GM12891 (cell line): ENCODE results near the gene PCDH11Y.
"Not testable (repeated sequence)": the region's sequence is repeated elsewhere in the genome, so short reads cannot be mapped to it uniquely, and the experiment has no call there.

Experiments
- PAX5 ChIP-seq: IDR thresholded peaks from 2 replicates; pipeline ENCODE4 v1.6.1; 2011; ENCODE audit warnings: low read length, moderate library complexity, mild to moderate bottlenecking; ENCODE audit not compliant: insufficient read depth, severe bottlenecking
- POLR2A ChIP-seq: IDR thresholded peaks from 2 replicates; pipeline ENCODE4 v1.6.1; 2011; ENCODE audit warnings: low read depth, low read length, control low read depth
- POLR2AphosphoS5 ChIP-seq: IDR thresholded peaks from 2 replicates; pipeline ENCODE4 v1.6.1; 2011; ENCODE audit warnings: low read depth, low read length, control low read depth
- TAF1 ChIP-seq: IDR thresholded peaks from 2 replicates; pipeline ENCODE4 v1.6.1; 2011; ENCODE audit warnings: low read depth, low read length, control low read depth

DNA sequence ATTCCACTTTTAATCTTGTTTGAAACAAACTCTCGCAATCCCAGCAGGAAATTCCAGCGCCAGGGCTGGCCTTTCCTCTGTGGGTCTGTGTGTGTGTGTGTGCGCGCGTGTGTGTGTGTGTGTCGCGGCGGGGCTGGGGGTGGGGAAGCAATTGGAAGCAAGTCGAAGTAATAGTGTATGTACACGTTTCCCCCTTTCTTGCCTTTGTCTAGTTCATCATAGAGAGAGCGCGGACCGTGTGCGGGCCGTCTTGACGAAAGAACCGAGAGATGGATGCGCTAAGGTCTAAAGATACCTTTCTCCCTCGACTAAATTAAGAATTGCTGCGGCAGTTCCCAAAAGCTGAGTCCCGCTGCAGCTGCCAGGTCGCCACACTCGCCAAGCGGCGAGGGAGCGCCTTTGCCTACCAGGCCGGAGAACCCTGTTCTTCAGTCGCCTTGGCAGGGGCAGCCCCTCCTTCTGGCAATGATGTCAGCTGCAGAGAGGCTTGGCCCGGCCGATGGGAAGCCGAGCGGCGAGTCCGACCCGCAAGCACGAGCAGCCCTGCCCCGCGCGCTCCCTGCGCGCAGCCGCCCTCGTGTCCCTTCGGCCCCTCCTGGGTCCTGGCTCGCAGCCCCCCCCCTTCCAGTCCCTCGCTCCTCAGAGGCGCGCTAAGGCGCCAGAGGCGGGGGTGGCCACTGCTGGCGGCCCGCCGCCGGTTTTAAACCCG is 2.5 kb downstream of the PCDH11Y start:
- TF ChIP-seq POLR2A, TAF1, POLR2AphosphoS5, PAX5: not testable (repeated sequence)
